Thyroid gland (tissue), 4 donors: ENCODE data around the gene LGI4. TPM values are rescaled to one million over a fixed set of nuclear protein-coding genes. Genes with fewer than 3 reads are reported as not detected.

Experiments used
- DNase-seq, 2 donors: peaks; one replicate each; pipeline ENCODE4 v3.0.0-alpha.2; 2019
- H3K27ac ChIP-seq, 3 donors: fragments of 200-600 bp; sonication (generic); 1 replicate in 2 of 3; 2 replicates in 1 of 3; pipeline ENCODE4 v1.5.1; 2016 to 2019; ENCODE audit warnings: mild to moderate bottlenecking in 1 of 3, moderate library complexity in 1 of 3
- H3K27me3 ChIP-seq: fragments of 200-600 bp; sonication (generic); one replicate; pipeline ENCODE4 v1.5.1; 2019
- H3K36me3 ChIP-seq, 2 donors: fragments of 200-600 bp; sonication (generic); one replicate each; pipeline ENCODE4 v1.5.1; 2016 to 2019
- H3K4me1 ChIP-seq, 2 donors: fragments of 200-600 bp; sonication (generic); one replicate each; pipeline ENCODE4 v1.5.1; 2017 to 2019
- H3K4me3 ChIP-seq, 3 donors: fragments of 200-600 bp; sonication (generic); replicated peaks in 1 of 3; 1 replicate in 2 of 3; 2 replicates in 1 of 3; pipeline ENCODE4 v1.5.1; 2016; ENCODE audit warnings: mild to moderate bottlenecking in 1 of 3
- H3K9me3 ChIP-seq: fragments of 200-600 bp; sonication (generic); one replicate; pipeline ENCODE4 v1.5.1; 2017
- POLR2A ChIP-seq, 2 donors: fragments of 450-650 bp; IDR thresholded peaks; one replicate each; pipeline ENCODE4 v1.6.1; 2017; ENCODE audit warnings: antibody characterized with exemption in 2 of 2, mild to moderate bottlenecking in 2 of 2, moderate library complexity in 1 of 2
- WGBS, 2 donors: methylation state at CpG; one replicate each; pipeline ENCODE4 v1.1.5; 2017; 5-methylcytosine and 5-hydroxymethylcytosine counted together
- intact Hi-C: fragments of 100-400 bp; cut with DNase I; formaldehyde crosslinking; loops from one replicate; pipeline ENCODE4 v1.15.1; 2023
- total RNA-seq, 4 donors: library from RNA; depleted of rRNA; stranded (reverse); fragments of >200 nt; gene quantifications; one replicate each; pipeline ENCODE4 v1.2.3, GENCODE V29; 2016
- TF ChIP-seq, protein P1 (sequence below), 6 experiments: fragments of 200-600 bp in 3 of 6; fragments of 450-650 bp in 3 of 6; sonication (generic) in 3 of 6; IDR thresholded peaks; one replicate each; pipeline ENCODE4 v1.5.1; 2016 to 2019; ENCODE audit warnings: antibody characterized with exemption in 6 of 6, mild to moderate bottlenecking in 2 of 6, inconsistent platforms in 1 of 6, moderate library complexity in 1 of 6

The LGI4 gene
- 10 to 100 TPM in 1 of 4 donors, 1 to 10 TPM in 3; 3.2 to 10.9 (median 6.9) TPM for total RNA-seq

- H3K4me3 ChIP-seq, result no peak within 1 kb of the TSS
- intact Hi-C loops, result no loop called here
- peaks cover 0 to 4% of the 10 kb centered on the region in 2 donors for H3K4me1 ChIP-seq
- H3K9me3 ChIP-seq, result no peaks in the 10 kb centered on the region
- no peak for TF ChIP-seq POLR2A (IDR thresholded peaks at IDR 0.05)
- TF ChIP-seq, protein P1, sequence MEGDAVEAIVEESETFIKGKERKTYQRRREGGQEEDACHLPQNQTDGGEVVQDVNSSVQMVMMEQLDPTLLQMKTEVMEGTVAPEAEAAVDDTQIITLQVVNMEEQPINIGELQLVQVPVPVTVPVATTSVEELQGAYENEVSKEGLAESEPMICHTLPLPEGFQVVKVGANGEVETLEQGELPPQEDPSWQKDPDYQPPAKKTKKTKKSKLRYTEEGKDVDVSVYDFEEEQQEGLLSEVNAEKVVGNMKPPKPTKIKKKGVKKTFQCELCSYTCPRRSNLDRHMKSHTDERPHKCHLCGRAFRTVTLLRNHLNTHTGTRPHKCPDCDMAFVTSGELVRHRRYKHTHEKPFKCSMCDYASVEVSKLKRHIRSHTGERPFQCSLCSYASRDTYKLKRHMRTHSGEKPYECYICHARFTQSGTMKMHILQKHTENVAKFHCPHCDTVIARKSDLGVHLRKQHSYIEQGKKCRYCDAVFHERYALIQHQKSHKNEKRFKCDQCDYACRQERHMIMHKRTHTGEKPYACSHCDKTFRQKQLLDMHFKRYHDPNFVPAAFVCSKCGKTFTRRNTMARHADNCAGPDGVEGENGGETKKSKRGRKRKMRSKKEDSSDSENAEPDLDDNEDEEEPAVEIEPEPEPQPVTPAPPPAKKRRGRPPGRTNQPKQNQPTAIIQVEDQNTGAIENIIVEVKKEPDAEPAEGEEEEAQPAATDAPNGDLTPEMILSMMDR (IDR thresholded peaks at IDR 0.05), result no peak
- 47 to 63% methylated on average over 14 to 15 of the region's 15 CpGs for WGBS, 2 donors
- no peaks in the 10 kb centered on the region for H3K36me3 ChIP-seq
- peak within 1 kb of the TSS in 2 of 3 donors; percentile 3 to 33 for H3K27ac ChIP-seq
- H3K27me3 ChIP-seq, result no peaks in the 10 kb centered on the region
- no peak for DNase-seq
These were observed at the start of gene LGI4 for GRCh38 chr19:35134601-35135242. Gene LGI4 (minus strand): TSS chr19:35135059. CDS start chr19:35134680, 379 bp downstream.

DNA sequence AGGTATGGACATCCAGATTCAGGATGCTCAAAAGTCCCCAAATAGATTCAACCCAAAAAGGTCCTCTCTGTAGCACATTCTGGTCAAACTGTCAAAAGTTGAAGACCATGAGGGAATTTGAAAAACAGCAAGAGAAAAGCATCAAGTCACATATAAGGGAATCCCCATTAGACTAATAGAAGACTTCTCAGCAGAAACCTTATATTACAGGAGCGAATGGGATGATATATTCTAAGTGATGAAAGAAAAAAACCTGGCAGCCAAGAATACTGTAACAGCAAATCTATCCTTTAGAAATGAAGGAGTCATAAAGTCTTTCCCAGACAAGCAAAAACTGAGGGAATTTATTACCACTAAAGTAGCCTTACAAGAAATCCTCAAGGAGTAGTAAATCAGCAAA is 49.4 kb upstream of the LGI4 start:
- TF ChIP-seq, protein P1 (IDR thresholded peaks at IDR 0.05), result no peak
- TF ChIP-seq POLR2A (IDR thresholded peaks at IDR 0.05), result no peak
- H3K4me3 ChIP-seq, result no peak overlapping the region
- H3K9me3 ChIP-seq, result no peaks in the 10 kb centered on the region
- no peaks in the 10 kb centered on the region for H3K4me1 ChIP-seq
- H3K27ac ChIP-seq, result no peak overlapping the region
- intact Hi-C loops, result no loop called here
- DNase-seq, result no peak
- H3K36me3 ChIP-seq, result no peaks in the 10 kb centered on the region
- WGBS, 2 donors, result 85 to 93% methylated on average over 1 of the region's 1 CpG
- no peaks in the 10 kb centered on the region for H3K27me3 ChIP-seq

DNA sequence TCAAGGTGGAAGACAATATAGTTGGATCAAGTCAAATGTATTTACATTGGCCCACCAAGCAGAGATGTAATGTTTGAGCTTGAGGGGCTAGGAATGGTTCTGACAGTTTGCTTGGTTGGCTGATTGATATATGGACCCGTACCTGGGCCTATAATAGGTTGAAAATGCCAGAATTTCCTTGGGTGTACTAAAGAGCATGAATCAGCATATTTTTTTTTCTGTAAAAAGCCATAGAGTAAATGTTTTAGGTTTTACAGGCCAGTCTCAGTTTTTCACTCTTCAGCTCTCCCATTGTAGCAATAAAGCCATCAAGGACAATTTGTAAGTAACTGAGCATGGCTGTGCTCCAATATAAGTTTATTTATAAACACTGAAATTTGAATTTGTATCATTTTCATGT is 46.5 kb upstream of the LGI4 start:
- Histone ChIP-seq H3K27me3 (no peaks in the 10 kb centered on the region), H3K4me3 (no peak overlapping the region), H3K27ac (no peak overlapping the region), H3K36me3 (no peaks in the 10 kb centered on the region), H3K9me3 (no peaks in the 10 kb centered on the region), H3K4me1 (no peaks in the 10 kb centered on the region)
- DNase-seq, result no peak
- WGBS, 2 donors, result 84 to 87% methylated on average over 1 of the region's 1 CpG
- TF ChIP-seq, protein P1 (IDR thresholded peaks at IDR 0.05), result no peak
- no peak for TF ChIP-seq POLR2A (IDR thresholded peaks at IDR 0.05)
- intact Hi-C loops, result no loop called here

GRCh38 chr19:35179830-35180229 is 45.0 kb upstream of the LGI4 start:
- no peaks in the 10 kb centered on the region for H3K36me3 ChIP-seq
- WGBS, 2 donors, result 75 to 88% methylated on average over 3 of the region's 3 CpGs
- H3K9me3 ChIP-seq, result no peaks in the 10 kb centered on the region
- DNase-seq, result no peak
- no peak overlapping the region for H3K4me3 ChIP-seq
- H3K27ac ChIP-seq, result no peak overlapping the region
- H3K27me3 ChIP-seq, result no peaks in the 10 kb centered on the region
- intact Hi-C loops, result no loop called here
- TF ChIP-seq, protein P1 (IDR thresholded peaks at IDR 0.05), result no peak
- TF ChIP-seq POLR2A (IDR thresholded peaks at IDR 0.05), result no peak
- no peaks in the 10 kb centered on the region for H3K4me1 ChIP-seq

DNA sequence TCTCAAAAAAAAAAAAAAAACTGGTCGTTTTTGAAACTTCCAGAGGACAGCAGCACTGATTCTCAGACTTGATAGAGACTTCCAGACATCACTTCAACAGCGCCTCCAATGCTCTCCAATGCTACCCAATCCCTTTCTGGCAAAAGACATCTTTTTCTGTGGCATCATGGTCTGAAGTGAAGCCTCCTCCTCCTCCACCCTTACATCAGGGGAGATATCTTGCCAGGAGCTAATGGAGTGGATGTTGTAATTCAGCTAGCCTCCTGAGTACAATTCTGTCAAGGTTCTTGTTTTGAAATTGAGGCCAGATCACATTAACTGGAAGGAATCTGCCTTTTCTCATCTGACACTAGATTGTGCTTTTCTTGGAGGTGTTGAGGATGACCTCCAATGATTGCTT is 43.8 kb upstream of the LGI4 start:
- no peaks in the 10 kb centered on the region for H3K9me3 ChIP-seq
- no peak overlapping the region for H3K4me3 ChIP-seq
- H3K36me3 ChIP-seq, result no peaks in the 10 kb centered on the region
- H3K27ac ChIP-seq, result no peak overlapping the region
- no peak for DNase-seq
- 48 to 68% methylated on average over 2 of the region's 2 CpGs for WGBS, 2 donors
- no peaks in the 10 kb centered on the region for H3K4me1 ChIP-seq
- no peaks in the 10 kb centered on the region for H3K27me3 ChIP-seq
- intact Hi-C loops, result no loop called here
- TF ChIP-seq, protein P1 (IDR thresholded peaks at IDR 0.05), result no peak
- TF ChIP-seq POLR2A (IDR thresholded peaks at IDR 0.05), result no peak
